ENCODE data around the gene TRIP13.
"Not testable (repeated sequence)": the region's sequence is repeated elsewhere in the genome, so short reads cannot be mapped to it uniquely, and the experiment has no call there.

The TRIP13 gene

GRCh38 chr5:872301-872700 is 20.4 kb upstream of the TRIP13 start:
- no peak for DNase-seq (ENCODE audit: low spot score)

DNA sequence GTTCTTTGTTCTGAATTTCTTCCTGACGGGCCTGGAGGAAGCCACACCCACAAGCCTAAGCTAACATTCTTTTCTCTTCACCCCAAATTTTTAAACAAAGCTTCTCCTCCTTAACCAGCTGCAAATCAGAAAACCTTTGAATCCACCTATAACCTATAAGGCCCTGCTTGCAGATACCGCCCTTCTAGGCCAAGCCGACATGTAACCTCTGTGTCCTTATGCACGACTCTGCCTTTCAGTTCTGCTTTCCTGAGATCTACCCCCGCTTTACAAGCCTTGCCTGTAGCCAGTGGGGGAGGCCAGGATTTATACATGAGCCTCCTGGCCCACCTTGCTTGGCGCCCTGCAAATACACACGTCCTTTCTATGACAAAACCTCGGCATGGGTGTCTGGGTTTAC is 19.4 kb upstream of the TRIP13 start:
- DNase-seq (ENCODE audit: low spot score), result no peak

DNA sequence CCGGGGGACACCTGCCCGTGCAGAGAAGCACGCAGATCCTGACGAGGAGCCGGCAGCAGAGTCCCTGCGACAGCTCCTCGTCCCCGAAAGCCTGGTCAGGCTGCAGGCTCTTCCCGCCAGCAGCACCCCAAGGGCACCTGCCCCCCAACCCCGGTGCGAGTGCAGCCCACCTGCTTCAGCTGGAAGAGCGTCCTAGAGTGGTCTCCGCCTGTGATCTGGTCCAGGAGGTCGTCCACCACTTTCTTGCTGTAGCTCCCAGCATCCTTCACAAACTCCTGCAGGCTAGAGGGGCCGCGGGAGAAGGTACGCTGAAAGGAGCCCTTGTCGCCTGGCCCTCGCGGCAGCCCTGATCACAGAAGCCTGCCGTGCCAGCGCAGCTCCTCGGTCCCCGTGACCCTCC is 16.8 kb upstream of the TRIP13 start:
- DNase-seq (ENCODE audit: low spot score), result no peak

GRCh38 chr5:876398-877365 is 16.0 kb upstream of the TRIP13 start:
- no peak for DNase-seq (ENCODE audit: low spot score)

DNA sequence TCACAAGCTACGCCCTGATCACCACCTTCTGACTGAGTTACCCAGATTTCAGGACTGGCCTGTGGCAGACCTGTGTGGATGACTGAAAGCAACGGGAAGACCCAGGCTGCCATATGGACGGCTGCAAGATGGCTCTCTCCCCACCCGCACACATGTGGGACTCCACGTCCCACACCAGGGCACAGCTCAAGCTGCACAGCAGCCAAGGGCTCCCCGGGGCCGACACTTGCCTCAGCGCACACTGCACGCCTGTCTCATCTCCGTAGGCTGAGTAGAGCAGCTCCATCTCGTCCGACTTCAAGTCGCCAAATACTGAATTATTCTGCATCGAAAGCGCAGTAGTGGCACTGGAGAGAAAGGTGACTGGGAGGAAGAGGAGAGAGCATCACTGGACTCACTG is 14.6 kb upstream of the TRIP13 start:
- DNase-seq (ENCODE audit: low spot score), result no peak

DNA sequence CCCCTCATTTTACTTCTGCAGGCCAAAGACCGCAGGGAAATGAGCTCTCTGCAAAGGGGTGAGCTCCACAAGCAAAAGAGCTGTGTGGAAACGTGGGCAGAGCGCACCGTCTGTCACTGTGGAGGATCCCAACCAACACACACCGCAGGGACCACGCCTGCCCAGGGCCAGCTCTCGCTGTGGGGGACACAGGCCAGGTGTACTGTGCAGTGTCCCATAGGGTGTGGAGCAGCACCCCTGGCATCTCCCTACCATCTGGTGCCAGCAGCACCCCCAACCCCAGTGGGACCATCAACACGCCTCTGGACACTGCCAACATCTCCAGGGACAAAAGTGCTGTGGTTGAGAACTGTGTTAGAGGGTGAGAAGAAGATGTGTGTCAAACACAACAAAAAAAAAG is 14.0 kb upstream of the TRIP13 start:
- DNase-seq (ENCODE audit: low spot score), result not testable (repeated sequence)

- DNase-seq (ENCODE audit: low spot score), result no peak
These were observed 11.7 kb upstream of the TRIP13 start for GRCh38 chr5:880816-881550.

DNA sequence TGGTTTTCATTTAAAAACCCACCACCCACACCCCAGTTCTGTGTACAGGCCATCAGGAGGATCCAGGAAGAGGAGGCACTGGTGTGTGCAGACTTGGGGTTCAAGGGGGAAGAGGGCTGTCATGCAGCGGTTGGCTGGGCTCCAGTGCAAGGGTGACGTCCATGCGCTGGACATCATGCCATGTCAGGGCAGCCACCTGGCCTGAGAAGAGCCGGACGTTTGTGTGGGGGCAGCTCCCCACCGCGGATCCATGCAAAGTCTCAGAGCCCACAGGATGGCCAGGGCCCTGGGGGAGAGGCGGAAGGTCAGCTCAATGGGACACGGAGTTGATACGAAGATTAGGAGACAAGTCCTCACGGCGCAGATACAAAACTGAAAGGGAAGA is 11.1 kb upstream of the TRIP13 start:
- no peak for DNase-seq (ENCODE audit: low spot score)

GRCh38 chr5:882253-883183 is 10.2 kb upstream of the TRIP13 start:
- DNase-seq (ENCODE audit: low spot score), result no peak

DNA sequence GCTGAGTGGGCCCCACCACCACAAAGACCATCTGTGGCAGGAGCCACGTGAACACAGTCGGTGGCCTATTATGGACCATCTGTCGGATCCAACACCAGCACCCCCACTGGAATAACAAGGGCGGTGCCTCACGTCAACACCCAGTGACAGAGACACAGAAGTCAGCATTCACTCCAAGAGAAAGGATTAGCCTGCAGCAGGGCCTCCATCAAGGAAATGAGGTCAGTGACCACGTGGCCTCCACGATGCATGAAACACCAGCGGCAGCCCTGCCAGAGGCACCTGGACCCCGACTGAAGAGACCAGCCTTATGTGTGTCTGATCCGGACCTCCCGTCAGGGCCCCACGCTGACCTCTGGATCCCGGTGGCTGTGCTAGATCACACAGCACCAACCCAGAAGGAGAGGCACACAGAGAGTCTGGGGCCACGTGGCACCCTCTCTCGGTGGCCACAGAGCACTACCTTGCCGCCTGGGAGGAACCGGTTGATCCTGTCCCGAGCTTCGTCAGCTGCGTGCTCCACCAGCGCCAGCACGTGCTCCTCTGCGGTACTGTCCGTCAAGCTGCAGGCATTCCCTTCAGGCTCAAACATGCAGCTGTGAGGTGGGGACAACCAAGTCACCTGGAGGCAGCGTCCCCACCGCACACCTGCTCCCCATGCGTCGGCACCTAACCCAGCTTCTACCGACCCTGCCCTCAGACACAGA is 9.1 kb upstream of the TRIP13 start:
- no peak for DNase-seq (ENCODE audit: low spot score)

GRCh38 chr5:884345-885126 is 8.1 kb upstream of the TRIP13 start:
- no peak for DNase-seq (ENCODE audit: low spot score)

DNA sequence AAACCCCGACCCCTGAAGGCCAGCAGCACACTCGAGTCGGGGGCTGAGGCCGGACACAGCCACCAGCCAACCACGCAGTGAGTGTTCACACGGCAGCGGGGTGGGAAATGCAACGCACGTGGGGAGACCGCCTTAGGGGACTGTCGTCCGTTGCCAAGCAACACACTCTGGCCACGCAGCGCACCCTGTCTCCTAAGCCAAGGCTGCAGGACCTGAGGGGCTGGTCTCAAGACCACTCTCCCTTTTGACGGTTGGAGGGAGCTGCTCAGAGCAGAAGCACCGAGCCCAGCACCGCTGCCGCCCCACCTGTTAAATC is 7.6 kb upstream of the TRIP13 start:
- no peak for DNase-seq (ENCODE audit: low spot score)

DNA sequence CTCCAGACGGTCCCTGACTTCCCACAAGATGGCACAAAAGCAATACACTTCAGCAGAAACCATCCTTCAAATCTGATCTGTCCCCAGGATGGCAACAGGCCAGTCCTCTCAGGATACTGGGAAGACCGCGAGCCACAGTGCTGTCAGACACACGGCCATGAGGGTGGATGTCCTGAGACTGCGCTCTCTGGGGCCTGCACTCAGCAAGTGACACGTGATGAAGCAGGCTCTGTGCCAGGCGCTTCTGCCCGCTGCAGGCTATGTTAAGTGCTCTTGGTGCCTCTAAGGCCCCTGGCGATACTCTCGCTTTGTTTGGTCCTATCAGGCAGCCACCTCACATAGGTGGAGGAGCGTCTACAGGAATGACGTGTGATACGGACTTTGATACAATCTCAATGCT is 7.2 kb upstream of the TRIP13 start:
- DNase-seq (ENCODE audit: low spot score), result no peak

GRCh38 chr5:886036-886435 is 6.6 kb upstream of the TRIP13 start:
- DNase-seq (ENCODE audit: low spot score), result no peak

DNA sequence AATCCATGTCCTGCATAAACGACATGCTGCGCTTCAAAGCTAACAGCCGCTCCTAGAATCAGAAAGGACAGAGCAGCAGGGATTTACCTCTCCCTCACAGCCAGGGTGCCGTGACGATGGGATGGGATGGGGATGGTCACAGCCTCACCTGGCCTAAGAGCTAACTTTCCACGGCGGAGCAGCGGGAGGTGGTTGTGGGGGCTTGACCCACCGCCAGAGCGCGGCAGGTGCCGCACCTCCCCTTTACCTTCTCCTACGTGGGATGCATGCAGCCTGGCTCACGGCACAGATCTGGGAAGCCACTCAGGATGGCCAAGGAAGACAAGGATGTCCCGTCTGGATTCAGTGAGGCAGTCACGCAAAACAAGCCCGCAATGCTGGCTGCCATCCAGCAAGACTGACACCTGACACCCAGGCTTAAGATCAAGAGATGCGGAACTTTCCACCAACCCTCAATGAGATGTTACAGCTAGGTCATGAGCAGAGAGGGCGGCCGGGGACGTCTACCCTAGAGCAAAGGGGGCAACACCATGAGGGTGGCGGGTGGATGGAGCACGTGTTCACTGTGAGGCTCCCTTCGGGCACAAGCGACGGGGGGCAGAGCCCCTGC is 5.9 kb upstream of the TRIP13 start:
- no peak for DNase-seq (ENCODE audit: low spot score)

DNA sequence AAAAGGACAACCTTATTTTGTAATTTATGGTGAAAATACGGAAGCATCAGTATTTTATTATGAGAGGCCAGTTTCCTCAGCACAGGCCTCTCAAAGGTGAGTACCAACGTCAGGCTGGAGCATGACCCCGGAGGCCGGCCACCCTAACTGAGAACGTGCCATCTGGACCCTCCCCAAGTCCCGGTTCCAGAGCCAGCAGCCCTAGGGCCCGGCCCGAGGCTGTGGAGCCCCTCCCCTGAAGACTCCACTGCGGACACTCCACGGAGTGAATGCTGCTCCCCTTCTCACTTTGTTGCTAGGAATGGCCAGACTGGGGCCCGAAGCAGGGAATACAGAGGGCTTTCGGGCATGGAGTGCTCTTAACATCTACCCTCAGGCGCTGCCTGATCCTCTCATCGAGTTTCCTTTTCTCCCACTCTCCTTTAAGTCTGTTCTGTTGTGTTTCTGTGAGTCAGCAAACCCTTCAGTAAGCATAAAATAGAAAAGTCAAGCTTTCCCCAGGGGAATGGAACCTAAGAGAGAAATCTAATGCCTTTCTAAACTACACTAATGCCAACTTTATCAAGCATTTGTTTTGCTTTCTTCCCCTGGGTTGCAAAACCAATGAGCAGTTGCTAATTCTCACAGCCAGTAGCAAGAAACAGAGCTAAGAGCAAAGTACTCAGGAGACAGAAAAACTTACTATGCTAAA is 4.6 kb upstream of the TRIP13 start:
- no peak for DNase-seq (ENCODE audit: low spot score)

DNA sequence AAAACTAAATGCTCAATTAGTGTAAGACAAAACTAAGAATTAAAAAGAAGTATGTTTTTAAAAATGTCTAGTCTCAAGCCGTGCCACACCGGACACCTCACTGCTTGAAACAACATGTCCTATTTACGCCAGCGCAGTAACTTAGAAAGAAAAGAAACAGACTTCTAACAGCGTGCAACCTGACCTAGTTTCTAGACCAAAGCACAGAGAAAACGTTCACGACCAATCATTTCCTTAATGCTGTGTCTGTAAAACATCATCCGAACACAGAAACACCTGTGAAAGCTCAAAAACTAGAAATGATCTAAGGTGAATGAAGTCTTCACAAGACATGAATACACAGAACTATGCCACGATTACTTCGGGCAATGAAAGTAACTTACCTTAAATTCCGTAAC is 4.0 kb upstream of the TRIP13 start:
- DNase-seq (ENCODE audit: low spot score), result no peak

DNA sequence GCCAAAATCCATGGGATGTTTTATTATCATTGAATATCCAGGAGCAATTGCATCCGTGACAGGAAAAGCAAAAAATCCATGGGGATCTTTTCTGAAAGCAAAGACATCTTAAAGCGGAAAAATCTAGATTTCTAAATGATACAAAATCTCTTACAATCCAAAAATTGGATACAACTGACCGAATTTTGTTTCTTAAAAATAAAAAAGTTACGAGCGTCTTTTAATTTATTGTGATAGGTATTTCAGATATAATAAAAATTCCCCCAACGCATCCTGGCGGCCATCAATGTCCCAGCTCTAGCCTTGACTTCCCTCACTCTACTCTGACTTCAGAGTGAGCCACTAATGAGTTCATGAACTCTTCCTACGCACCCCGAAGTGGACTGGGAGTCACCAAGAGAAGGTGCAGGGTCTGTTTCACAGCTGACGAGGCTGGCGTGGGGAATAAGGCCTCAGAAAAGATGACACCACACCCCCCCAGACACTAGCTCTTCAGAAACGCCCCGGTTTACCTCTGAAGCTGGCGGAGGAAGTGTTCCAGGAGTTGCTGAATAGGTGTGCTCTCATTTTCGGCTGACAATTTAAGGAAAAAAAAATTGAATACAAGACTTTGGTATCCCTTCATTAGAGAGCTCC is 3.5 kb upstream of the TRIP13 start:
- no peak for DNase-seq (ENCODE audit: low spot score)

DNA sequence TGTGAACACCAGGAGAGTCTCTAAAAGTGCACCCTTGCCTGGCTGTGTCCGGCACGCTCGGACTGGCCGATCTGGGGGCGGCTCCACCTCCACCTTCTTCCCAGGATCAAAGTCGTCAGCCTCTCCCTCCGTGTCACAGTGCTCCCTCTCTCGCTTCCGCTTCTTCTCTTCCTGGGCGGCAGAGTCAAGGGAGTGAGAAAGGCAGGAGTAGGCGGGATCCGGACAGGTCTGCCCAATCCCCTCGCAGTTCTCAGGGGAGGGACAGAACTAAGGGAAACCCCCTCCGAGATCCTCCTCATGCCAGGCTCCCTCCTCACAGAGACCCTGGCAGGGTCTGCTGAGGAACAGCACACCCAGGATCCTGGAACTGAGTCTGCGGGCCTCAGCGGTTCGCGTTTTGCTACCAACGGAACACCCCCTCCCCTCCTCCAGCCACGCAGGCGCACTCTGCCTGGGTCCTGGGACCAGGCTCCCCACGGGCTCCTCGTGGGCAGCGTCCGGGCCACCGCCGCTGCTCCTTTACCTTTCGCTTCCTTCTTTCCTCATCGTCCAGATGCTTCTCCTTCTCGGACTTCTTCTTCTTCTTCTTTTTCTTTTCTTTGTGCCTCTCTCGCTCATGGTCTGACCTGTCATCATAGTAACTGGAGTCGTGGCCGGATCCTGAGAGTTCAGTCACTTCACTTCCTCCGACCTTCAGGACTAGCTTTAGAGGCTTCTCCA is 1.4 kb upstream of the TRIP13 start:
- DNase-seq (ENCODE audit: low spot score), result no peak

All from AG08395 (cell line).